DOHH2 (cell line): ENCODE data around the gene CLDN1.

Experiments
- EZH2phosphoT487 ChIP-seq: fragments of 200-600 bp; sonication (generic); IDR thresholded peaks from 2 replicates; pipeline ENCODE4 v1.6.1; 2017; ENCODE audit warnings: borderline replicate concordance, mild to moderate bottlenecking, antibody characterized with exemption, low read length, moderate library complexity, mixed read lengths
- TF ChIP-seq, protein P1 (sequence below): fragments of 200-600 bp; sonication (generic); IDR thresholded peaks from one replicate; pipeline ENCODE4 v1.5.1; 2014; ENCODE audit warnings: antibody characterized with exemption, mild to moderate bottlenecking, low read depth, low read length; ENCODE audit not compliant: poor library complexity, severe bottlenecking

DNA sequence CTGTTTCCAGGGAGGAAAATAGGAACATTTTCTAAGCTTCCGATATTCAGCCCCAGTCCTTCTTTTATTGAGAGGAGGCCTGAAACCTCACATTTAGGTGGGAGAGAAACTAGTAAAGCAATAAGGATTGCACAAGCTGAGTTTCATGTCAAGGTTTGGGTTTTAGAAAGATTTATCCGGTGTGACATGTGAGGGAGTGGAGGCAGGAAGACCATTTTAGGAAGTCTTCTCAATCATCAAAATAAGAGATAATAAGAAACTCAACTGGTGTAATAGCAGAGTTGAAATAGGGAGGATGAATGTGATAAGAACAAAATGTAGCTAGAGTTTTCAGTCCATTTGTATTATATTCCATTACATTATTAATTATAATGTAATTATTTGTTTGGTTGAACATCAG lies 38.0 kb upstream of the CLDN1 start:
- TF ChIP-seq, protein P1, sequence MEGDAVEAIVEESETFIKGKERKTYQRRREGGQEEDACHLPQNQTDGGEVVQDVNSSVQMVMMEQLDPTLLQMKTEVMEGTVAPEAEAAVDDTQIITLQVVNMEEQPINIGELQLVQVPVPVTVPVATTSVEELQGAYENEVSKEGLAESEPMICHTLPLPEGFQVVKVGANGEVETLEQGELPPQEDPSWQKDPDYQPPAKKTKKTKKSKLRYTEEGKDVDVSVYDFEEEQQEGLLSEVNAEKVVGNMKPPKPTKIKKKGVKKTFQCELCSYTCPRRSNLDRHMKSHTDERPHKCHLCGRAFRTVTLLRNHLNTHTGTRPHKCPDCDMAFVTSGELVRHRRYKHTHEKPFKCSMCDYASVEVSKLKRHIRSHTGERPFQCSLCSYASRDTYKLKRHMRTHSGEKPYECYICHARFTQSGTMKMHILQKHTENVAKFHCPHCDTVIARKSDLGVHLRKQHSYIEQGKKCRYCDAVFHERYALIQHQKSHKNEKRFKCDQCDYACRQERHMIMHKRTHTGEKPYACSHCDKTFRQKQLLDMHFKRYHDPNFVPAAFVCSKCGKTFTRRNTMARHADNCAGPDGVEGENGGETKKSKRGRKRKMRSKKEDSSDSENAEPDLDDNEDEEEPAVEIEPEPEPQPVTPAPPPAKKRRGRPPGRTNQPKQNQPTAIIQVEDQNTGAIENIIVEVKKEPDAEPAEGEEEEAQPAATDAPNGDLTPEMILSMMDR: no peak
- no peak for TF ChIP-seq EZH2phosphoT487
